GM19452 (cell line): Measurements from ENCODE around the gene GPR150.

Experiments used
- ATAC-seq: cut with Tn5 transposase; IDR thresholded peaks from one replicate; pipeline ENCODE4 v1.9.1; 2021; ENCODE audit not compliant: unreplicated experiment

Gene GPR150

GRCh38 chr5:95620030-95620869 is at the start of gene GPR150:
GPR150 (plus strand) TSS chr5:95620087; CDS start chr5:95620276, 189 bp downstream.
- ATAC-seq: peak; percentile 65

DNA sequence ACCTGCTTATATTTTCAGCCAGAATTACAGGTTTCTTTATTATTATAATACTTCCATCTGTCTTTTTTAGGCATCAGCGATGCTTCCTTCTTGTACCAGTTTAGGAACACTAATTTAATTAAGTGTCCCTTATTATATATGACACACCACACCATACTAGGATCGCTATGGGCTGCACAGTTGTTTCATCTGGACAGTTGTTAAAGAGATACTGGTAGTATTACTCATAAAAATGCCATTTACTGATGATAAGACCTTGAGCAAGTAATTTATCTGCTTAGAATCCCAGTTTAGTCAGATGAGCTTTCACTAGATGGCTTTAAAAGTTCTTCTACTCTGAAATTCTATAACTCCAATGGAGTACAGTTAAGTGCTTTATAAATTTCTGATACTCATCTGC is 47.9 kb upstream of the GPR150 start:
- ATAC-seq: no peak

GRCh38 chr5:95581576-95581975 is 38.3 kb upstream of the GPR150 start:
- no peak for ATAC-seq

DNA sequence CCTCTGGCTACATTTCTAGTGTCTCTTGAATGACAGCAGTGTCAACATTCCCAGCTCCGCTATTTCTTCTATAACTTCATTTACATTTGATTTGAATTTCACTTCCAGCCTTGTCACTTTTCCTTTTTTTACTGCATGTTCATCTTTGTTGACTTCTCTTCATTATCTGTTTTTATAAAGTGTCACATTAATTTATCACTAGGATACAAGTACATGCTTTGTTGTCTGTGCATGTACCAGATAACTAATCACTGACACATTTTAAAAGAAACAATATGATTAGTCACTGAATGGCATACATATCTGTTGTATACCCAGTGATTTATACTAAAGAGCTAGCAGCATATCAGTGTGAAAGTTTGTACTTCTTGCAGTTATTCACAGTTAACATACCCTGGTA is 35.9 kb upstream of the GPR150 start:
- no peak for ATAC-seq

DNA sequence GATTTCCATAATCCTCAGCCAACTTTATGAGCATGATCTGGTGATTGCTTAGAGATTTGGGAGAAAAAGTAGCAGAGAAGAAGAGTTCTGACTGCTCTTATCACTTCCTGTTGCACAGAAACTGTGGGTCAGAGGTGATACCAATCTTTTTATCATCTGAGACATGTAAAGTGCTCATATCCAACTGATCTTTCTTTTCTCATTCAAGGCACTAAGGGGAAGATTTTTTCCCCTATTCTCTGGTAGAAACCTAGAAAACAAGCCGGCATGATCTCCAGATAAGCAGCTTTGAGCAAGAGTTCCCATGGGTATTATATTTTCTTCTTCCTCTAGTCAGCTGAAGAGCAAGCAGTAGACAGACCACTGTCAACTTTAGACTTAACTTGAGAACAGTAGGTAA is 29.0 kb upstream of the GPR150 start:
- ATAC-seq: no peak

DNA sequence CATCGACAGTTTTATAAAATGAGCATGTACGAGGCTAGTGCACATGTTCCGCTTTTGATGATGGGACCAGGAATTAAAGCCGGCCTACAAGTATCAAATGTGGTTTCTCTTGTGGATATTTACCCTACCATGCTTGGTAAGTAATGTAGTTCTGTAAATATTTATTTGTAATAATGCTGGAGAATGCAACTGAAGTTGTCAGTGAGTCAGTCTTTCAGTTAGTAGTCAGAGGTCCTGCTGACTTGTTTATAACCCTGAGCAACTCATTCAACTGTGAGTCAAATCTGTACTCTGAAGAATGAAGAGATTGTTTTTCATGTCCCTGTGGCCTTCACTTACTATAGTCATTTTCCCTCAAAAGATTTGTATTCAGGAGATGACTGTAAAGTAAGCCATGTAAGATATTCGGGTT is 28.4 kb upstream of the GPR150 start:
- no peak for ATAC-seq

- no peak for ATAC-seq
Observed at GRCh38 chr5:95595289-95595931, 24.5 kb upstream of the GPR150 start.

DNA sequence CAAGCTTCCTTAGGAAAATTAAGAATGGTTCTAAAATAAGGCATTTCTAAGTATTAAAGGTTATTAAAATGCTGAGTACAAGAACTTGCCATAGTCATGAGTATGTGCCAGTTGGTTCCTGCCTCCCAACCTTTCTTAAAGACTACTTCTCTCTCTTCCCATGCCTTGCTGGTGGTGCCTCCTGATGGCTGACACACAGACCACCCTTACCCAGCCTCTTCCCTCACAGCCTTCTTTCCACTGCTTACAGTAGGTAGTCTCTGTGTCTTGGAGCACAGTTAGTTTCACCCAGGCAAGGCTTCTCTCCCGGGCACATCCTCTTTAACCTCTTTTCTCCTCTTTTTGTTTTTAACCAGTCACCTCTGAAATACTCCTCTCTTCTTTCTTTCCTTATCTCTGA is 20.6 kb upstream of the GPR150 start:
- no peak for ATAC-seq

DNA sequence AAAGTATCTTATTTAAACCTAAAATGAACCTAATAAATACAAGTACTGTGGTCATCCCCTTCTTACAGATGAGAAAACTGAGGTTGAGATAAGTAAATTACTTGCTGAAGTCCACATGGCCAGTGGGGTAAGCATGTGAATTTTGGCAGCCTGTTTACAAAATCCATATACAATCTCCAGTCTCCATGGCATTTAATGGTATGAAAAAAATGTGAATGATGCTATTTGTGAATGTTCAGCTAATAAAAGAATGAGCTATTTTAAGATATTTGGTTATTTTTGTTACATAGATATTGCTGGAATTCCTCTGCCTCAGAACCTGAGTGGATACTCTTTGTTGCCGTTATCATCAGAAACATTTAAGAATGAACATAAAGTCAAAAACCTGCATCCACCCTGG is 19.3 kb upstream of the GPR150 start:
- no peak for ATAC-seq

DNA sequence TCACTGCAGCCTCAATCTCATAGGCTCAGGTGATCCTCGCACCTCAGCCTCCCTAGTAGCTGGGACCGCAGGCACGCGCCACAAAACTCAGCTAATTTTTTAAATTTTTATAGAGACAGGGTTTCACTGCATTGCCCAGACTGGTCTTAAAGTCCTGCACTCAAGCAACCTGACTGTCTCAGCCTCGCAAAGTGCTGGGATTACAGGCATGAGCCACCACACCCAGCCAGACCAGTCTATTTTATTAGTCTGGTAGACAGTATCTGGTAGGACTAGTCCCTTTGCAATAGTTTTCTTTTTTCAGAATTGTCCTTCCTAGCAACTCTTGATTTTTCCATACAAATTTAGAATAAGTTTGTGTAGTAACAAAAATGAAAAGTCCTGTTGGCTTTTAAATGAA is 14.1 kb upstream of the GPR150 start:
- no peak for ATAC-seq

GRCh38 chr5:95606419-95606818 is 13.5 kb upstream of the GPR150 start:
- ATAC-seq: no peak

GRCh38 chr5:95609711-95610110 is 10.2 kb upstream of the GPR150 start:
- ATAC-seq: no peak

DNA sequence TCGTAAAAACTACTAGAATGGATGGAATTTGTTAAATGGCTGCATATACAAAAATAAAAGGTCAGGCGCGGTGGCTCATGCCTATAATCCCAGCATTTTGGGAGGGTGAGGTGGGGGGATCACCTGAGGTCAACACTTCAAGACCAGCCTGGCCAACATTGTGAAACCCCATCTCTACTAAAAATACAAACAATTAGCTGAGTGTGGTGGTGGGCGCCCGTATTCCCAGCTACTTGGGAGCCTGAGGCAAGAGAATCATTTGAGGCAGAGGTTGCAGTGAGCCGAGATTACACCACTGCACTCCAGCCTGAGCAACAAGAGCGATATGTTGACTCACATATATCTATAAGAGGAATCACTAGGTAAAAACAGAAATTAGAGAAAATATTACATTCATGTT is 9.3 kb upstream of the GPR150 start:
- ATAC-seq: no peak

DNA sequence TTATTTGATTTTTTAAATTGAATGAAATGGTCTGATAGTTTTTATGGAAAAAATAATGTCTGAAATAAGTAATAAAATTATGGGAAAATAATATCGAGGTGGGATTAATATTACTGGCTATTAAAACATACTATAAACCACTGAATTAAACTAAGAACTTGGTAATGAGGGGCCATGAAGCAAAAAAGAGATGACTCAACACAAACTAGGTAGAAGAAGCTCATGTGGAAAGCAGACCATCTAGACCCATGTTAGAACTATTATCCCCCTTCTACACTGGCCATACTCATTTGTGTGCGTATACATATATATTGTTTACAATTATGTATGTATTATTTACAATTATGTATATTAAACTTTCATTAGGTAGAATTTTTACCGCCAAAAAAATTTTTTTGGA is 8.5 kb upstream of the GPR150 start:
- no peak for ATAC-seq

GRCh38 chr5:95613514-95613913 is 6.4 kb upstream of the GPR150 start:
- ATAC-seq: no peak

DNA sequence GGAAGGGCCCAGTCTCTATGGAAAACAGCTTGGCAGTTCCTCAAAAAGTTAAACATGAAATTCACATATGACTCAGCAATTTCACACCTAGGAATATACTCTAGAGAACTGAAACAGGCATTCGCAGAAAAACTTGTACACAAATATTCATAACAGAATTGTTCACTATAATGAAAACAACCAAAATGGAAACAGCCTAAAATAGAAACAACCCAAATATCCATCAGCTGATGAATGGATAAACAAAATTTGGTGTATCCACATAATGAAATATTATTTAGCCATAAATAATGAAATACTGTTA is 4.8 kb upstream of the GPR150 start:
- ATAC-seq: peak; percentile 50

DNA sequence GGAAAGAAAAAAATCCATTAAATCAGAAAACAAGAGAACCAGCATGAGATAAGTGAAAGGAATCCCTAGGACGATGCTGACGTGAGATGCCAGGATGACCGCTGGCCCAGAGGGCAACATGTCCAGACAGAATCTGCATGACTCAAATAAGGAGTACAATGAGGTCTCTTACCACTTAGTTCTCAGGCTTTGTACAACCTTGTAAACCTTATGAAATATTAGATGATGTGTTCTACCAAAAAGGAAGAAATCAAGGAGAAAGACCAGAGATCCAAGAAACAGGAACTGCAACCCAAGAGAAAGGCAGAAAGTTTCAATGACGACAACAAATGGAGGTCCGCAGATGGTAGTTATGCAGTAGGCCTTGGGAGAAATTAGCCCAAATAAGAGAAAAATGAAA is 2.8 kb upstream of the GPR150 start:
- ATAC-seq: no peak

GRCh38 chr5:95619096-95619495 is 791 bp upstream of the GPR150 start:
- no peak for ATAC-seq

DNA sequence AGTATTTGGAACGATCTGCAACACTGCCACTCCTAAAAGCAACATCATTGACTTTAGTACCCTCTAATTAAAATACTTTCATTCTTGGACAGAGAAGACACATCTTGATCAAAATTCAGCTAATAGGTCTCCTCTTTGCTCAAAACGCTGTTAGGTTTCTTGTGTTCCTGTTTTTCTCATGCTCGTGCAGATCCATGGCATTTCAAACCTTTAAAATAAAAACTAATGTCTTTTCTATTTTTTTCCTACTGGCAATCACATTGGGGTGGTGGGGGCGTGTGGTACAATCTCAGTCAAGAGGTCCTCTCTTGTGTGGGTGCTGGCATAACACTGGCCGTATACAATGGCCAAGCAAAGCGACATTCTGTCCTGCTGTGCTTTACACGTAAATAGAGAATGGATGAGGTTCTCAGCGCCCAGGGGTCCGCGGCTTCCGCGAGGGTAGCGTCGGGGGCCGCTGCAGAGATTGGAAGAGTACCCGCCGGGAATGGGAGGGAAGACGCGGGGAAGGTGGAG is 315 bp upstream of the GPR150 start:
- no peak for ATAC-seq

DNA sequence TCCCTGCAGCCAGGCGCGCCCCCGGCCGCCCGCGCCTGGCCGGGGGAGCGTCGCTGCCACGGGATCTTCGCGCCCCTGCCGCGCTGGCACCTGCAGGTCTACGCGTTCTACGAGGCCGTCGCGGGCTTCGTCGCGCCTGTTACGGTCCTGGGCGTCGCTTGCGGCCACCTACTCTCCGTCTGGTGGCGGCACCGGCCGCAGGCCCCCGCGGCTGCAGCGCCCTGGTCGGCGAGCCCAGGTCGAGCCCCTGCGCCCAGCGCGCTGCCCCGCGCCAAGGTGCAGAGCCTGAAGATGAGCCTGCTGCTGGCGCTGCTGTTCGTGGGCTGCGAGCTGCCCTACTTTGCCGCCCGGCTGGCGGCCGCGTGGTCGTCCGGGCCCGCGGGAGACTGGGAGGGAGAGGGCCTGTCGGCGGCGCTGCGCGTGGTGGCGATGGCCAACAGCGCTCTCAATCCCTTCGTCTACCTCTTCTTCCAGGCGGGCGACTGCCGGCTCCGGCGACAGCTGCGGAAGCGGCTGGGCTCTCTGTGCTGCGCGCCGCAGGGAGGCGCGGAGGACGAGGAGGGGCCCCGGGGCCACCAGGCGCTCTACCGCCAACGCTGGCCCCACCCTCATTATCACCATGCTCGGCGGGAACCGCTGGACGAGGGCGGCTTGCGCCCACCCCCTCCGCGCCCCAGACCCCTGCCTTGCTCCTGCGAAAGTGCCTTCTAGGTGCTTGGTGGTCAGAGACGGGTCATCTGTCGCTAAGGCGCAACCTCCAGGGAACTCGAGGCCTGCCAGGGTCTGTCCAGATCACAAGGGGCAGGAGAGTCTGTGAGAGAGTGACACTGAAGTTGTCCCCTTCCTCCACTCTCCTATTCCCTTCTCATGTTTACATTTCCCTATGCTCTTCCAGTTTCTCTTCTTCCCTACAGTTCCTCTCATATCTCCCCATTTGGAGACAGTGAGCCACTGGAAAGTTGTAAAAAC is 1.3 kb downstream of the GPR150 start:
- ATAC-seq: peak; percentile 42

- ATAC-seq: no peak
Observed at GRCh38 chr5:95621839-95622629, 2.1 kb downstream of the GPR150 start.
